Panc1 (cell line): ENCODE measurements around the gene PTPRK. TPM values are rescaled to one million over a fixed set of nuclear protein-coding genes. Genes with fewer than 3 reads are reported as not detected.
"Not testable (repeated sequence)": the region's sequence is repeated elsewhere in the genome, so short reads cannot be mapped to it uniquely, and the experiment has no call there.

Experiments used
- ATAC-seq: fragments of 200-7000 bp; cut with Tn5 transposase; 2 replicates; pipeline ENCODE4 v1.9.1; 2020; ENCODE audit warnings: mild to moderate bottlenecking, moderate library complexity
- BruUV-seq: library from RNA; stranded (reverse); fragments of 400-500 nt; replicated peaks from 2 replicates; lab custom pipeline; 2021; lab: Mats Ljungman, UMichigan
- CTCF ChIA-PET: fragments of 300-600 bp; sonication (Branson Sonifier 250); formaldehyde crosslinking; loops from one replicate; lab custom pipeline; 2022; ENCODE audit warnings: antibody characterized with exemption; lab: Charles Lee
- POLR2A ChIA-PET: fragments of 300-600 bp; sonication (Branson Sonifier 250); formaldehyde crosslinking; loops from one replicate; lab custom pipeline; 2022; ENCODE audit warnings: antibody characterized with exemption; lab: Charles Lee
- DNase-seq: peaks from one replicate; pipeline ENCODE4 v3.0.0-alpha.2; 2010; ENCODE audit warnings: low read depth, low spot score
- H3K27ac ChIP-seq: 2 replicates; pipeline ENCODE4 v1.5.1; 2011; ENCODE audit warnings: mild to moderate bottlenecking, low read length, inconsistent platforms
- H3K27me3 ChIP-seq: fragments of 200-500 bp; sonication (Bioruptor generic); 2 replicates; pipeline ENCODE4 v1.6.0; 2014; ENCODE audit warnings: low read length, inconsistent platforms; ENCODE audit not compliant: control insufficient read depth, insufficient read depth
- H3K36me3 ChIP-seq: fragments of 200-500 bp; sonication (Bioruptor generic); 2 replicates; pipeline ENCODE4 v1.5.1; 2014; ENCODE audit warnings: inconsistent platforms, mild to moderate bottlenecking, low read length, moderate library complexity; ENCODE audit not compliant: control insufficient read depth, insufficient read depth
- H3K4me1 ChIP-seq: 2 replicates; pipeline ENCODE4 v1.5.1; 2011; ENCODE audit warnings: inconsistent platforms, mild to moderate bottlenecking, low read length, moderate library complexity; ENCODE audit not compliant: control insufficient read depth, insufficient read depth
- H3K4me3 ChIP-seq, 2 experiments: 2 replicates each; pipeline ENCODE4 v1.5.1; 2011 to 2012; ENCODE audit warnings: low read depth in 2 of 2, low read length in 2 of 2, mild to moderate bottlenecking in 2 of 2, inconsistent platforms in 1 of 2, moderate library complexity in 1 of 2
- H3K9me3 ChIP-seq: fragments of 200-500 bp; sonication (Bioruptor generic); 2 replicates; pipeline ENCODE4 v1.5.1; 2014; ENCODE audit warnings: low read depth, mild to moderate bottlenecking, inconsistent platforms, low read length, moderate library complexity; ENCODE audit not compliant: control insufficient read depth, insufficient read depth
- CTCF ChIP-seq: fragments of 450-650 bp; IDR thresholded peaks from 2 replicates; pipeline ENCODE4 v1.5.1; 2017; ENCODE audit warnings: mild to moderate bottlenecking
- POLR2AphosphoS5 ChIP-seq: IDR thresholded peaks from 2 replicates; pipeline ENCODE4 v1.6.1; 2012; ENCODE audit warnings: mild to moderate bottlenecking, low read depth, low read length, moderate library complexity
- REST ChIP-seq, 2 experiments: IDR thresholded peaks; 2 replicates each; pipeline ENCODE4 v1.6.1; 2011 to 2012; ENCODE audit warnings: low read depth in 2 of 2, control low read depth in 1 of 2, low read length in 1 of 2, mild to moderate bottlenecking in 1 of 2, moderate library complexity in 1 of 2; ENCODE audit not compliant: insufficient read depth in 1 of 2
- SIN3A ChIP-seq: IDR thresholded peaks from 2 replicates; pipeline ENCODE4 v1.6.1; 2012; ENCODE audit warnings: low read depth, mild to moderate bottlenecking, low read length, moderate library complexity, borderline replicate concordance; ENCODE audit not compliant: insufficient read depth
- TCF7L2 ChIP-seq: IDR thresholded peaks from 2 replicates; pipeline ENCODE4 v1.6.1; 2011; ENCODE audit warnings: mild to moderate bottlenecking, low read depth, low read length, inconsistent platforms
- in situ Hi-C: cut with HindIII; loops from 2 replicates; pipeline ENCODE4 v1.10.0; 2016; ENCODE audit warnings: low sequenced_read_pairs, low pct_unique_long_range_greater_than_20kb
- intact Hi-C: fragments of 100-400 bp; cut with micrococcal nuclease; formaldehyde crosslinking; loops from one replicate; pipeline ENCODE4 v1.10.0; 2022; ENCODE audit not compliant: unreplicated experiment
- total RNA-seq: library from RNA; stranded (reverse); gene quantifications from one replicate; pipeline ENCODE4 v1.2.1, GENCODE V29; 2021; ENCODE audit not compliant: unreplicated experiment

The PTPRK gene
- total RNA-seq, 1 experiment from 2014 or later, result 61.8 TPM

GRCh38 chr6:128438393-128438792 lies 82.0 kb downstream of the PTPRK start:
- intact Hi-C loops (no loop called here), in situ Hi-C loops (no loop called here)
- Histone ChIP-seq H3K36me3 (no peaks in the 10 kb centered on the region; the same call in 1 of the 2 replicates), H3K4me1 (no peaks in the 10 kb centered on the region), H3K27ac (peak overlapping the region; percentile 7; the same call in 1 of the 2 replicates), H3K4me3 (no peak overlapping the region), H3K27me3 (no peaks in the 10 kb centered on the region), H3K9me3 (no peaks in the 10 kb centered on the region)
- TF ChIP-seq SIN3A, result no peak
- ChIA-PET POLR2A (interaction anchor here (0.7 kb wide), 1 partner anchor 25 kb away, joined by 3 read pairs; no protein-coding TSS in a partner anchor), CTCF (no interaction called here)
- ATAC-seq, result no peak
- DNase-seq, result no peak
- no TSS peak for BruUV-seq

- intact Hi-C loops, result no loop called here
Measured at GRCh38 chr6:128437685-128438084, 82.7 kb downstream of the PTPRK start.

GRCh38 chr6:128434752-128435151 lies 85.6 kb downstream of the PTPRK start:
- POLR2A ChIA-PET, result interaction anchor here (0.7 kb wide), 1 partner anchor 61 kb away, joined by 3 read pairs; no protein-coding TSS in a partner anchor
- intact Hi-C loops, H3K9me3 ChIP-seq: not testable (repeated sequence)

More at GRCh38 chr6:128437685-128438084, 82.7 kb downstream of the PTPRK start:
- BruUV-seq, result no TSS peak
- in situ Hi-C loops, result no loop called here
- Histone ChIP-seq H3K36me3 (no peaks in the 10 kb centered on the region; the same call in 1 of the 2 replicates), H3K27ac (no peak overlapping the region), H3K4me1 (no peaks in the 10 kb centered on the region), H3K4me3 (no peak overlapping the region), H3K9me3 (no peaks in the 10 kb centered on the region), H3K27me3 (no peaks in the 10 kb centered on the region)
- ATAC-seq, result no peak
- CTCF ChIA-PET, result no interaction called here
- POLR2A ChIA-PET, result no interaction called here
- TF ChIP-seq REST (IDR thresholded peaks at IDR 0.05; ENCODE audit: insufficient read depth in 1 of 2, low read depth in 2 of 2, low read length in 1 of 2) (no peak), POLR2AphosphoS5 (no peak), TCF7L2 (no peak), SIN3A (no peak)
- no peak for DNase-seq

GRCh38 chr6:128432394-128432793 lies 88.0 kb downstream of the PTPRK start:
- H3K4me1 ChIP-seq, result no peaks in the 10 kb centered on the region
- no peak overlapping the region for H3K27ac ChIP-seq
- POLR2A ChIA-PET, result no interaction called here
- CTCF ChIA-PET, result no interaction called here
- ATAC-seq, result no peak
- H3K36me3 ChIP-seq, result no peaks in the 10 kb centered on the region
- BruUV-seq, result no TSS peak
- H3K4me3 ChIP-seq, result no peak overlapping the region
- in situ Hi-C loops (no loop called here), intact Hi-C loops (no loop called here)
- no peaks in the 10 kb centered on the region for H3K27me3 ChIP-seq
- TF ChIP-seq POLR2AphosphoS5, result no peak
- TF ChIP-seq CTCF, result no peak
- no peak for TF ChIP-seq REST (IDR thresholded peaks at IDR 0.05; ENCODE audit: insufficient read depth in 1 of 2, low read depth in 2 of 2, low read length in 1 of 2)
- no peak for TF ChIP-seq TCF7L2
- TF ChIP-seq SIN3A, result no peak
- no peak for DNase-seq
- H3K9me3 ChIP-seq, result no peaks in the 10 kb centered on the region

More at GRCh38 chr6:128434752-128435151, 85.6 kb downstream of the PTPRK start:
- DNase-seq, H3K4me3 ChIP-seq, H3K36me3 ChIP-seq, CTCF ChIA-PET, ATAC-seq, in situ Hi-C loops, H3K27me3 ChIP-seq, H3K4me1 ChIP-seq, H3K27ac ChIP-seq, BruUV-seq: not testable (repeated sequence)
